Panc1 (cell line): ENCODE data around the gene GABRD. TPM values are rescaled to one million over a fixed set of nuclear protein-coding genes. Genes with fewer than 3 reads are reported as not detected.

Experiments
- ATAC-seq: fragments of 200-7000 bp; cut with Tn5 transposase; 2 replicates; pipeline ENCODE4 v1.9.1; 2020; ENCODE audit warnings: mild to moderate bottlenecking, moderate library complexity
- BruUV-seq: library from RNA; stranded (reverse); fragments of 400-500 nt; replicated peaks from 2 replicates; lab custom pipeline; 2021; lab: Mats Ljungman, UMichigan
- CTCF ChIA-PET: fragments of 300-600 bp; sonication (Branson Sonifier 250); formaldehyde crosslinking; loops from one replicate; lab custom pipeline; 2022; ENCODE audit warnings: antibody characterized with exemption; lab: Charles Lee
- POLR2A ChIA-PET: fragments of 300-600 bp; sonication (Branson Sonifier 250); formaldehyde crosslinking; loops from one replicate; lab custom pipeline; 2022; ENCODE audit warnings: antibody characterized with exemption; lab: Charles Lee
- DNase-seq: peaks from one replicate; pipeline ENCODE4 v3.0.0-alpha.2; 2010; ENCODE audit warnings: low read depth, low spot score
- H3K27ac ChIP-seq: 2 replicates; pipeline ENCODE4 v1.5.1; 2011; ENCODE audit warnings: mild to moderate bottlenecking, low read length, inconsistent platforms
- H3K27me3 ChIP-seq: fragments of 200-500 bp; sonication (Bioruptor generic); 2 replicates; pipeline ENCODE4 v1.6.0; 2014; ENCODE audit warnings: low read length, inconsistent platforms; ENCODE audit not compliant: control insufficient read depth, insufficient read depth
- H3K36me3 ChIP-seq: fragments of 200-500 bp; sonication (Bioruptor generic); 2 replicates; pipeline ENCODE4 v1.5.1; 2014; ENCODE audit warnings: inconsistent platforms, mild to moderate bottlenecking, low read length, moderate library complexity; ENCODE audit not compliant: control insufficient read depth, insufficient read depth
- H3K4me1 ChIP-seq: 2 replicates; pipeline ENCODE4 v1.5.1; 2011; ENCODE audit warnings: inconsistent platforms, mild to moderate bottlenecking, low read length, moderate library complexity; ENCODE audit not compliant: control insufficient read depth, insufficient read depth
- H3K4me3 ChIP-seq, 2 experiments: 2 replicates each; pipeline ENCODE4 v1.5.1; 2011 to 2012; ENCODE audit warnings: low read depth in 2 of 2, low read length in 2 of 2, mild to moderate bottlenecking in 2 of 2, inconsistent platforms in 1 of 2, moderate library complexity in 1 of 2
- H3K9me3 ChIP-seq: fragments of 200-500 bp; sonication (Bioruptor generic); 2 replicates; pipeline ENCODE4 v1.5.1; 2014; ENCODE audit warnings: low read depth, mild to moderate bottlenecking, inconsistent platforms, low read length, moderate library complexity; ENCODE audit not compliant: control insufficient read depth, insufficient read depth
- POLR2AphosphoS5 ChIP-seq: IDR thresholded peaks from 2 replicates; pipeline ENCODE4 v1.6.1; 2012; ENCODE audit warnings: mild to moderate bottlenecking, low read depth, low read length, moderate library complexity
- SIN3A ChIP-seq: IDR thresholded peaks from 2 replicates; pipeline ENCODE4 v1.6.1; 2012; ENCODE audit warnings: low read depth, mild to moderate bottlenecking, low read length, moderate library complexity, borderline replicate concordance; ENCODE audit not compliant: insufficient read depth
- TCF7L2 ChIP-seq: IDR thresholded peaks from 2 replicates; pipeline ENCODE4 v1.6.1; 2011; ENCODE audit warnings: mild to moderate bottlenecking, low read depth, low read length, inconsistent platforms
- in situ Hi-C: cut with HindIII; loops from 2 replicates; pipeline ENCODE4 v1.10.0; 2016; ENCODE audit warnings: low sequenced_read_pairs, low pct_unique_long_range_greater_than_20kb
- intact Hi-C: fragments of 100-400 bp; cut with micrococcal nuclease; formaldehyde crosslinking; loops from one replicate; pipeline ENCODE4 v1.10.0; 2022; ENCODE audit not compliant: unreplicated experiment
- total RNA-seq: library from RNA; stranded (reverse); gene quantifications from one replicate; pipeline ENCODE4 v1.2.1, GENCODE V29; 2021; ENCODE audit not compliant: unreplicated experiment
- TF ChIP-seq, protein P1 (sequence below): fragments of 450-650 bp; IDR thresholded peaks from 2 replicates; pipeline ENCODE4 v1.5.1; 2017; ENCODE audit warnings: mild to moderate bottlenecking
- TF ChIP-seq, protein P2 (sequence below), 2 experiments: IDR thresholded peaks; 2 replicates each; pipeline ENCODE4 v1.6.1; 2011 to 2012; ENCODE audit warnings: low read depth in 2 of 2, control low read depth in 1 of 2, low read length in 1 of 2, mild to moderate bottlenecking in 1 of 2, moderate library complexity in 1 of 2; ENCODE audit not compliant: insufficient read depth in 1 of 2

GABRD gene
- total RNA-seq, 1 experiment from 2014 or later: 3.0 TPM

DNA sequence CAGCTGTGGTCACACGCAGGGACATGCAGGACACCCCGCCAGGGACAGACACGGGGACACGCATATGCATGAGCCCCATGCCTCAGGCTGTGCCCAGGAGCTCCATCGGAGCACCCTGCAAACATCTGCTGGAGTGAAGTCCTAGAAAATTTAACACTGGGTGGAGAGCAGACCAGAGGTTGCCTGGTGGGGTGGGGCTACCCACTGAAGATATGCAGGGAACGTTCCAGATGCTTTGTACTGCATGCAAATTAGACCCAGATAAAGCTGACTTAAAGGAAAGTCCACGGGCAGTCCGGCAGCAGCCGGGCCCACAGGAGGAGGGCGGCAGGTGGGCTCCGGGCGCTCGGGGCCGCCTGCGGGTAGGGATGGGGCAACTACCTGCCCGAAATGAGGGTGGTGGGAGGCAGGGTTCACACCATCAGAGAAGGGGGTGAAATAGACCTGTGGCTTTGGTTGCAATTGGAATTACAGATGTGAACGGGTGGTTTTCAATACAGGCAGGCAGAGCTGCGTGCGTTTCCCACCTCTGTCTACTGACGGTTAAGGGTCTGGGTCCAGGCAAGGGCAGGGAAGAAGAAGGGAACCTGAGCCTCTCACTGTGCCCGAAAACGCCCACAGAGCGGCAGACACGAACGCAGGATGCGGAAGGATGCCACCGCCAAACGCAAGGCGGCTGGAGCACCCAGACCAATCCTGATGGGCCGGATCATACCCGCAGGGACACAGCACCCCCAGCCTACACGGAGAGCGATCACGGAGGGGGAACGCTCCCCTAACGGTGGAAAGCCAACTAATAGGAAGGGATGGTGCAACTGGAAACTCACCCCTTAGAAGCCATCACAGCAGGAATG, 36.5 kb upstream of the GABRD start:
- TF ChIP-seq, protein P1, sequence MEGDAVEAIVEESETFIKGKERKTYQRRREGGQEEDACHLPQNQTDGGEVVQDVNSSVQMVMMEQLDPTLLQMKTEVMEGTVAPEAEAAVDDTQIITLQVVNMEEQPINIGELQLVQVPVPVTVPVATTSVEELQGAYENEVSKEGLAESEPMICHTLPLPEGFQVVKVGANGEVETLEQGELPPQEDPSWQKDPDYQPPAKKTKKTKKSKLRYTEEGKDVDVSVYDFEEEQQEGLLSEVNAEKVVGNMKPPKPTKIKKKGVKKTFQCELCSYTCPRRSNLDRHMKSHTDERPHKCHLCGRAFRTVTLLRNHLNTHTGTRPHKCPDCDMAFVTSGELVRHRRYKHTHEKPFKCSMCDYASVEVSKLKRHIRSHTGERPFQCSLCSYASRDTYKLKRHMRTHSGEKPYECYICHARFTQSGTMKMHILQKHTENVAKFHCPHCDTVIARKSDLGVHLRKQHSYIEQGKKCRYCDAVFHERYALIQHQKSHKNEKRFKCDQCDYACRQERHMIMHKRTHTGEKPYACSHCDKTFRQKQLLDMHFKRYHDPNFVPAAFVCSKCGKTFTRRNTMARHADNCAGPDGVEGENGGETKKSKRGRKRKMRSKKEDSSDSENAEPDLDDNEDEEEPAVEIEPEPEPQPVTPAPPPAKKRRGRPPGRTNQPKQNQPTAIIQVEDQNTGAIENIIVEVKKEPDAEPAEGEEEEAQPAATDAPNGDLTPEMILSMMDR: no peak
- TF ChIP-seq POLR2AphosphoS5 (no peak), TCF7L2 (no peak), SIN3A (no peak)
- TF ChIP-seq, protein P2, sequence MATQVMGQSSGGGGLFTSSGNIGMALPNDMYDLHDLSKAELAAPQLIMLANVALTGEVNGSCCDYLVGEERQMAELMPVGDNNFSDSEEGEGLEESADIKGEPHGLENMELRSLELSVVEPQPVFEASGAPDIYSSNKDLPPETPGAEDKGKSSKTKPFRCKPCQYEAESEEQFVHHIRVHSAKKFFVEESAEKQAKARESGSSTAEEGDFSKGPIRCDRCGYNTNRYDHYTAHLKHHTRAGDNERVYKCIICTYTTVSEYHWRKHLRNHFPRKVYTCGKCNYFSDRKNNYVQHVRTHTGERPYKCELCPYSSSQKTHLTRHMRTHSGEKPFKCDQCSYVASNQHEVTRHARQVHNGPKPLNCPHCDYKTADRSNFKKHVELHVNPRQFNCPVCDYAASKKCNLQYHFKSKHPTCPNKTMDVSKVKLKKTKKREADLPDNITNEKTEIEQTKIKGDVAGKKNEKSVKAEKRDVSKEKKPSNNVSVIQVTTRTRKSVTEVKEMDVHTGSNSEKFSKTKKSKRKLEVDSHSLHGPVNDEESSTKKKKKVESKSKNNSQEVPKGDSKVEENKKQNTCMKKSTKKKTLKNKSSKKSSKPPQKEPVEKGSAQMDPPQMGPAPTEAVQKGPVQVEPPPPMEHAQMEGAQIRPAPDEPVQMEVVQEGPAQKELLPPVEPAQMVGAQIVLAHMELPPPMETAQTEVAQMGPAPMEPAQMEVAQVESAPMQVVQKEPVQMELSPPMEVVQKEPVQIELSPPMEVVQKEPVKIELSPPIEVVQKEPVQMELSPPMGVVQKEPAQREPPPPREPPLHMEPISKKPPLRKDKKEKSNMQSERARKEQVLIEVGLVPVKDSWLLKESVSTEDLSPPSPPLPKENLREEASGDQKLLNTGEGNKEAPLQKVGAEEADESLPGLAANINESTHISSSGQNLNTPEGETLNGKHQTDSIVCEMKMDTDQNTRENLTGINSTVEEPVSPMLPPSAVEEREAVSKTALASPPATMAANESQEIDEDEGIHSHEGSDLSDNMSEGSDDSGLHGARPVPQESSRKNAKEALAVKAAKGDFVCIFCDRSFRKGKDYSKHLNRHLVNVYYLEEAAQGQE (IDR thresholded peaks at IDR 0.05; ENCODE audit: insufficient read depth in 1 of 2, low read depth in 2 of 2, low read length in 1 of 2): no peak
- POLR2A ChIA-PET: no interaction called here
- no peaks in the 10 kb centered on the region for H3K9me3 ChIP-seq
- H3K4me3 ChIP-seq: no peak overlapping the region
- H3K27me3 ChIP-seq: no peaks in the 10 kb centered on the region
- intact Hi-C loops: no loop called here
- H3K36me3 ChIP-seq: no peaks in the 10 kb centered on the region
- CTCF ChIA-PET: interaction anchor here (0.6 kb wide), 1 partner anchor 41 kb away, joined by 3 read pairs; no protein-coding TSS in a partner anchor
- no TSS peak for BruUV-seq
- ATAC-seq (no peak), DNase-seq (no peak)
- no peaks in the 10 kb centered on the region; the same call in 1 of the 2 replicates for H3K4me1 ChIP-seq
- no peak overlapping the region for H3K27ac ChIP-seq
- in situ Hi-C loops: no loop called here

DNA sequence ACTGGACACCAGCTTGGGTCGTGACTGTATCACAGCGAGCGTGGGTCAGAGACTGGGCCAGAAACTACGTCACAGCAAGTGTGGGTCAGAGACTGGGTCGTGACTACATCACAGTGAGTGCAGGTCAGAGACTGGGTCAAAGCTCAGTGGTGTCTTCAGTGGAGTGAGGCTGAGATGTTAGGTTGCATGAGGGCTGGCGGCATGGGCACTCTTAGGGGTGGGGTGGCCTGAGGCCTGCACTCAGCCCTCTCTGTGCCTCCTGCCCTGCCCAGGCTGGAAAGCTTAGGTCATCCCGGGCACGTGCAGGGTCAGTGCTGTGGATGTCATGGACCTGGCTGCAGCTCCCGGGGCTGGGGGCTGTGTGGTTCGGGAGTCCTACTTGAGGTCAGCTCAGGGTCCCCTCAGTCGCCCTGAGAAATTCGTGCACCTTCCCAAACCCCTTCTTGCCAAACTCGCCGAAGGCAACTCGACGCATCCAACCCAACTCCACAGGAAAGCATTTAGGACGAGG, 34.5 kb upstream of the GABRD start:
- Histone ChIP-seq H3K27me3 (no peaks in the 10 kb centered on the region), H3K4me1 (no peaks in the 10 kb centered on the region; the same call in 1 of the 2 replicates), H3K36me3 (no peaks in the 10 kb centered on the region), H3K27ac (no peak overlapping the region), H3K9me3 (no peaks in the 10 kb centered on the region), H3K4me3 (no peak overlapping the region)
- DNase-seq (no peak), ATAC-seq (peak; percentile 57; the same call in 1 of the 2 replicates)
- in situ Hi-C loops (no loop called here), intact Hi-C loops (no loop called here)
- no TSS peak for BruUV-seq
- ChIA-PET CTCF (no interaction called here), POLR2A (no interaction called here)
- no peak for TF ChIP-seq POLR2AphosphoS5
- TF ChIP-seq, protein P1: no peak
- TF ChIP-seq, protein P2 (IDR thresholded peaks at IDR 0.05; ENCODE audit: insufficient read depth in 1 of 2, low read depth in 2 of 2, low read length in 1 of 2): no peak
